Body of pancreas (tissue), 4 donors: Measurements from ENCODE around the gene NEU4. TPM values are rescaled to one million over a fixed set of nuclear protein-coding genes. Genes with fewer than 3 reads are reported as not detected.
A peak's percentile ranks its signal among the peaks of the same experiment; 100 is the strongest.

Source experiments
- ATAC-seq: fragments of 150-250 bp; one replicate; pipeline ENCODE4 v1.9.1; 2016
- DNase-seq, 4 donors: peaks; one replicate each; pipeline ENCODE4 v3.0.0-alpha.2; 2019
- H3K27ac ChIP-seq, 4 donors: fragments of 200-600 bp; sonication (generic); 1 replicate in 3 of 4; 2 replicates in 1 of 4; pipeline versions ENCODE4 v1.5.1 to v1.6.1; 2016 to 2019; ENCODE audit warnings: mild to moderate bottlenecking in 1 of 4, mixed read lengths in 1 of 4, moderate library complexity in 1 of 4
- H3K27me3 ChIP-seq, 2 donors: fragments of 200-600 bp; sonication (generic); one replicate each; pipeline ENCODE4 v1.6.0; 2016; ENCODE audit warnings: mild to moderate bottlenecking in 1 of 2
- H3K36me3 ChIP-seq, 2 donors: fragments of 200-600 bp; sonication (generic); replicated peaks in 1 of 2; 2 replicates each; pipeline ENCODE4 v1.5.1; 2016; ENCODE audit warnings: low read depth in 2 of 2; ENCODE audit not compliant: insufficient read depth in 1 of 2
- H3K4me1 ChIP-seq: fragments of 200-600 bp; sonication (generic); one replicate; pipeline ENCODE4 v1.6.0; 2016
- H3K4me3 ChIP-seq, 2 donors: fragments of 200-600 bp; sonication (generic); 1 replicate in 1 of 2; 2 replicates in 1 of 2; pipeline ENCODE4 v1.5.1; 2016 to 2019
- H3K9me3 ChIP-seq, 3 donors: fragments of 200-600 bp; sonication (generic); 1 replicate in 2 of 3; 2 replicates in 1 of 3; pipeline ENCODE4 v1.5.1; 2016
- CTCF ChIP-seq, 7 experiments: fragments of 450-650 bp in 4 of 7; fragments of 200-600 bp in 3 of 7; sonication (generic) in 3 of 7; IDR thresholded peaks; one replicate each; pipeline ENCODE4 v1.5.1; 2016 to 2019; ENCODE audit warnings: antibody characterized with exemption in 7 of 7
- POLR2A ChIP-seq, 3 donors: fragments of 450-650 bp; IDR thresholded peaks; one replicate each; pipeline ENCODE4 v1.6.1; 2016; ENCODE audit warnings: antibody characterized with exemption in 3 of 3, mild to moderate bottlenecking in 2 of 3
- WGBS, 2 donors: methylation state at CpG; one replicate each; pipeline ENCODE4 v1.1.5; 2017; 5-methylcytosine and 5-hydroxymethylcytosine counted together
- intact Hi-C: fragments of 100-400 bp; cut with DNase I; formaldehyde crosslinking; loops from one replicate; pipeline ENCODE4 v1.15.1; 2023
- total RNA-seq, 2 donors: library from RNA; depleted of rRNA; stranded (reverse); fragments of >200 nt; gene quantifications; one replicate each; pipeline ENCODE4 v1.1.0, GENCODE V29; 2016

The NEU4 gene
- total RNA-seq, 2 donors from 2014 or later: not detected

GRCh38 chr2:241841181-241842066, 32.4 kb downstream of the NEU4 start:
- no peaks in the 10 kb centered on the region for H3K27me3 ChIP-seq
- 70 to 76% methylated on average over 23 to 27 of the region's 28 CpGs for WGBS, 2 donors
- intact Hi-C loops: no loop called here
- peaks cover 11% of the 10 kb centered on the region for H3K4me1 ChIP-seq
- TF ChIP-seq CTCF (IDR thresholded peaks at IDR 0.05) (no peak), POLR2A (IDR thresholded peaks at IDR 0.05) (no peak)
- no peak overlapping the region for H3K27ac ChIP-seq
- no peaks in the 10 kb centered on the region for H3K36me3 ChIP-seq
- no peak for DNase-seq
- H3K9me3 ChIP-seq: no peaks in the 10 kb centered on the region
- ATAC-seq: no peak
- H3K4me3 ChIP-seq: no peak overlapping the region

GRCh38 chr2:241842067-241842415, 33.0 kb downstream of the NEU4 start:
- WGBS, 2 donors: 79 to 84% methylated on average over 11 of the region's 11 CpGs
- H3K4me3 ChIP-seq: no peak overlapping the region
- peaks cover 11% of the 10 kb centered on the region for H3K4me1 ChIP-seq
- TF ChIP-seq POLR2A (IDR thresholded peaks at IDR 0.05) (no peak), CTCF (IDR thresholded peaks at IDR 0.05) (no peak)
- no peaks in the 10 kb centered on the region for H3K27me3 ChIP-seq
- no peaks in the 10 kb centered on the region for H3K36me3 ChIP-seq
- no peak overlapping the region for H3K27ac ChIP-seq
- DNase-seq (no peak), ATAC-seq (no peak)
- intact Hi-C loops: no loop called here
- no peaks in the 10 kb centered on the region for H3K9me3 ChIP-seq

- Histone ChIP-seq H3K9me3 (no peaks in the 10 kb centered on the region), H3K27ac (no peak overlapping the region), H3K4me3 (no peak overlapping the region), H3K4me1 (peaks cover 11% of the 10 kb centered on the region), H3K36me3 (no peaks in the 10 kb centered on the region), H3K27me3 (no peaks in the 10 kb centered on the region)
- peak; percentile 13 for ATAC-seq
- intact Hi-C loops: no loop called here
- TF ChIP-seq POLR2A (IDR thresholded peaks at IDR 0.05) (no peak), CTCF (IDR thresholded peaks at IDR 0.05) (no peak)
- WGBS, 2 donors: 58 to 74% methylated on average over 27 to 29 of the region's 29 CpGs
- DNase-seq: peak in 3 of 4 donors; percentile 29 to 61 (median 35)
Observed at GRCh38 chr2:241842620-241843211, 33.7 kb downstream of the NEU4 start.

GRCh38 chr2:241843321-241844065, 34.5 kb downstream of the NEU4 start:
- ATAC-seq (peak; percentile 9), DNase-seq (no peak)
- Histone ChIP-seq H3K4me1 (peaks cover 11% of the 10 kb centered on the region), H3K36me3 (no peaks in the 10 kb centered on the region), H3K9me3 (no peaks in the 10 kb centered on the region), H3K4me3 (no peak overlapping the region), H3K27ac (no peak overlapping the region), H3K27me3 (no peaks in the 10 kb centered on the region)
- 54 to 92% methylated on average over 17 to 37 of the region's 52 CpGs for WGBS, 2 donors
- no peak for TF ChIP-seq POLR2A (IDR thresholded peaks at IDR 0.05)
- no peak for TF ChIP-seq CTCF (IDR thresholded peaks at IDR 0.05)
- intact Hi-C loops: no loop called here
